HL-60 (cell line): ENCODE measurements around the gene SLC28A1.

ENCODE experiments used
- GABPA ChIP-seq: IDR thresholded peaks from 2 replicates; pipeline ENCODE4 v1.6.1; 2012; ENCODE audit warnings: low read depth
- POLR2AphosphoS5 ChIP-seq: IDR thresholded peaks from 2 replicates; pipeline ENCODE4 v1.6.1; 2012; ENCODE audit warnings: low read depth
- SPI1 ChIP-seq: IDR thresholded peaks from 2 replicates; pipeline ENCODE4 v1.6.1; 2012; ENCODE audit warnings: low read depth, mild to moderate bottlenecking, borderline replicate concordance
- TF ChIP-seq, protein P1 (sequence below): IDR thresholded peaks from one replicate; pipeline ENCODE4 v1.5.1; 2011; ENCODE audit warnings: low read length, control low read depth, inconsistent platforms; ENCODE audit not compliant: insufficient read depth
- TF ChIP-seq, protein P2 (sequence below): IDR thresholded peaks from 2 replicates; pipeline ENCODE4 v1.6.1; 2012; ENCODE audit warnings: low read depth; ENCODE audit not compliant: insufficient replicate concordance

DNA sequence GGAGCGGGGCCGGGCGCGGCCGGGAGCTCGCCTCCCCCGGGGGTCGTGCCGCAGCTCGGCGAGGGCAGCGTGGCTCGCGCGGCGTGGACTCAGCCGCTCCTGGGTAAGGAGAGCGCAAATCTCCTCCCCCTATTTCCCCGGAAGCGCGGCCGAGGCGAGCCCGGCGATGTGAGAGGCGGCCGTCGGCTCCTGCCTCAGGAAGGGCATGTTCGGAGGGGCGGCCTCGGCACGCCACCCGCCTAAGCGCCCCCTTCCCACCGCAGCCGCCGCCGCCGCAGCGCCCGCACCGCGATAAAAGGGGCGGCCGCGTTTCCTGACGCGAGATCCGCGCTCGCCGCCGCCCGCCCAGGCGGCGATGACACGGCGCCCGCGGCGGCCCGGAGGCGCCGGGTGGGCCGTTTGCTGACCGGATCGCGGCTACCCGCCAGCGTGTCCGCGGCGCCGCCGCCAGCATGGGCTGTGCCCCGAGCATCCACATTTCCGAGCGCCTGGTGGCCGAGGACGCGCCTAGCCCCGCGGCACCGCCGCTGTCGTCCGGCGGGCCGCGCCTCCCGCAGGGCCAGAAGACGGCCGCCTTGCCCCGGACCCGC is 97.3 kb downstream of the SLC28A1 start, which contains the start of gene PDE8A:
- TF ChIP-seq SPI1 (no peak), GABPA (no peak), POLR2AphosphoS5 (no peak)
- TF ChIP-seq, protein P1, sequence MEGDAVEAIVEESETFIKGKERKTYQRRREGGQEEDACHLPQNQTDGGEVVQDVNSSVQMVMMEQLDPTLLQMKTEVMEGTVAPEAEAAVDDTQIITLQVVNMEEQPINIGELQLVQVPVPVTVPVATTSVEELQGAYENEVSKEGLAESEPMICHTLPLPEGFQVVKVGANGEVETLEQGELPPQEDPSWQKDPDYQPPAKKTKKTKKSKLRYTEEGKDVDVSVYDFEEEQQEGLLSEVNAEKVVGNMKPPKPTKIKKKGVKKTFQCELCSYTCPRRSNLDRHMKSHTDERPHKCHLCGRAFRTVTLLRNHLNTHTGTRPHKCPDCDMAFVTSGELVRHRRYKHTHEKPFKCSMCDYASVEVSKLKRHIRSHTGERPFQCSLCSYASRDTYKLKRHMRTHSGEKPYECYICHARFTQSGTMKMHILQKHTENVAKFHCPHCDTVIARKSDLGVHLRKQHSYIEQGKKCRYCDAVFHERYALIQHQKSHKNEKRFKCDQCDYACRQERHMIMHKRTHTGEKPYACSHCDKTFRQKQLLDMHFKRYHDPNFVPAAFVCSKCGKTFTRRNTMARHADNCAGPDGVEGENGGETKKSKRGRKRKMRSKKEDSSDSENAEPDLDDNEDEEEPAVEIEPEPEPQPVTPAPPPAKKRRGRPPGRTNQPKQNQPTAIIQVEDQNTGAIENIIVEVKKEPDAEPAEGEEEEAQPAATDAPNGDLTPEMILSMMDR, result no peak
- TF ChIP-seq, protein P2, sequence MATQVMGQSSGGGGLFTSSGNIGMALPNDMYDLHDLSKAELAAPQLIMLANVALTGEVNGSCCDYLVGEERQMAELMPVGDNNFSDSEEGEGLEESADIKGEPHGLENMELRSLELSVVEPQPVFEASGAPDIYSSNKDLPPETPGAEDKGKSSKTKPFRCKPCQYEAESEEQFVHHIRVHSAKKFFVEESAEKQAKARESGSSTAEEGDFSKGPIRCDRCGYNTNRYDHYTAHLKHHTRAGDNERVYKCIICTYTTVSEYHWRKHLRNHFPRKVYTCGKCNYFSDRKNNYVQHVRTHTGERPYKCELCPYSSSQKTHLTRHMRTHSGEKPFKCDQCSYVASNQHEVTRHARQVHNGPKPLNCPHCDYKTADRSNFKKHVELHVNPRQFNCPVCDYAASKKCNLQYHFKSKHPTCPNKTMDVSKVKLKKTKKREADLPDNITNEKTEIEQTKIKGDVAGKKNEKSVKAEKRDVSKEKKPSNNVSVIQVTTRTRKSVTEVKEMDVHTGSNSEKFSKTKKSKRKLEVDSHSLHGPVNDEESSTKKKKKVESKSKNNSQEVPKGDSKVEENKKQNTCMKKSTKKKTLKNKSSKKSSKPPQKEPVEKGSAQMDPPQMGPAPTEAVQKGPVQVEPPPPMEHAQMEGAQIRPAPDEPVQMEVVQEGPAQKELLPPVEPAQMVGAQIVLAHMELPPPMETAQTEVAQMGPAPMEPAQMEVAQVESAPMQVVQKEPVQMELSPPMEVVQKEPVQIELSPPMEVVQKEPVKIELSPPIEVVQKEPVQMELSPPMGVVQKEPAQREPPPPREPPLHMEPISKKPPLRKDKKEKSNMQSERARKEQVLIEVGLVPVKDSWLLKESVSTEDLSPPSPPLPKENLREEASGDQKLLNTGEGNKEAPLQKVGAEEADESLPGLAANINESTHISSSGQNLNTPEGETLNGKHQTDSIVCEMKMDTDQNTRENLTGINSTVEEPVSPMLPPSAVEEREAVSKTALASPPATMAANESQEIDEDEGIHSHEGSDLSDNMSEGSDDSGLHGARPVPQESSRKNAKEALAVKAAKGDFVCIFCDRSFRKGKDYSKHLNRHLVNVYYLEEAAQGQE, result no peak
